ENCODE measurements around the gene SERPINB3.

The SERPINB3 gene

GRCh38 chr18:63617049-63617914, 44.4 kb downstream of the SERPINB3 start:
- no peak for TF ChIP-seq GATA3 (IDR thresholded peaks at IDR 0.05; ENCODE audit: low read depth, low read length)
- no peak for TF ChIP-seq GATA2 (IDR thresholded peaks at IDR 0.05; ENCODE audit: low read depth, low read length)

GRCh38 chr18:63613420-63613819, 48.3 kb downstream of the SERPINB3 start:
- no peak for TF ChIP-seq GATA2 (IDR thresholded peaks at IDR 0.05; ENCODE audit: low read depth, low read length)
- no peak for TF ChIP-seq GATA3 (IDR thresholded peaks at IDR 0.05; ENCODE audit: low read depth, low read length)

- TF ChIP-seq GATA3 (IDR thresholded peaks at IDR 0.05; ENCODE audit: low read depth, low read length) (no peak), GATA2 (IDR thresholded peaks at IDR 0.05; ENCODE audit: low read depth, low read length) (no peak)
Measured at GRCh38 chr18:63606526-63606925, 55.2 kb downstream of the SERPINB3 start.
